ENCODE measurements around the gene GBF1. TPM values are rescaled to one million over a fixed set of nuclear protein-coding genes. Genes with fewer than 3 reads are reported as not detected.

GBF1 gene
- total and polyA plus RNA-seq, 10 donors = 5.8 to 42.1 (median 38.6) TPM

GRCh38 chr10:102332772-102333171 lies 87.4 kb downstream of the GBF1 start:
- H3K4me3 ChIP-seq = no peak overlapping the region
- H3K9me3 ChIP-seq = no peaks in the 10 kb centered on the region
- TF ChIP-seq POLR2AphosphoS5 (IDR thresholded peaks at IDR 0.05) (no peak), POLR2A (IDR thresholded peaks at IDR 0.05) (no peak), CTCF (IDR thresholded peaks at IDR 0.05 in 8 of 11, conservative IDR thresholded peaks at IDR 0.05 in 3 of 11) (no peak)
- H3K27me3 ChIP-seq (replicated peaks in 1 of 7) = no peaks in the 10 kb centered on the region
- DNase-seq = no peak
- H3K27ac ChIP-seq = no peak overlapping the region
- H3K36me3 ChIP-seq = peaks cover 0 to 43% (median 9%) of the 10 kb centered on the region in 6 donors
- intact Hi-C loops (cut with DNase I; ENCODE audit: low total_unique reads) = no loop called here
- peaks cover 0 to 13% (median 5%) of the 10 kb centered on the region in 6 donors for H3K4me1 ChIP-seq

- intact Hi-C loops (cut with DNase I; ENCODE audit: low total_unique reads) = no loop called here
- whole genome bisulfite sequencing, 5 donors = 54 to 78% (median 68%) methylated on average over 4 of the region's 4 CpGs
Measured at GRCh38 chr10:102334101-102334500, 88.8 kb downstream of the GBF1 start.

GRCh38 chr10:102335184-102335583 lies 89.9 kb downstream of the GBF1 start:
- Histone ChIP-seq H3K9me3 (no peaks in the 10 kb centered on the region), H3K4me1 (peaks cover 0 to 10% (median 5%) of the 10 kb centered on the region in 6 donors), H3K27ac (no peak overlapping the region), H3K4me3 (no peak overlapping the region), H3K27me3 (replicated peaks in 1 of 7) (no peaks in the 10 kb centered on the region), H3K36me3 (peaks cover 0 to 43% (median 9%) of the 10 kb centered on the region in 6 donors)
- TF ChIP-seq POLR2A (IDR thresholded peaks at IDR 0.05) (no peak), CTCF (IDR thresholded peaks at IDR 0.05 in 8 of 11, conservative IDR thresholded peaks at IDR 0.05 in 3 of 11) (no peak), POLR2AphosphoS5 (IDR thresholded peaks at IDR 0.05) (no peak)
- 86 to 98% (median 94%) methylated on average over 3 of the region's 3 CpGs for WGBS, 5 donors
- intact Hi-C loops (cut with DNase I; ENCODE audit: low total_unique reads) = no loop called here
- no peak for DNase-seq

More at GRCh38 chr10:102334101-102334500, 88.8 kb downstream of the GBF1 start:
- no peak overlapping the region for H3K4me3 ChIP-seq
- TF ChIP-seq POLR2AphosphoS5 (IDR thresholded peaks at IDR 0.05) = peak in 1 of 3 donors; percentile 4
- TF ChIP-seq CTCF (IDR thresholded peaks at IDR 0.05 in 8 of 11, conservative IDR thresholded peaks at IDR 0.05 in 3 of 11) = no peak
- TF ChIP-seq POLR2A (IDR thresholded peaks at IDR 0.05) = no peak
- no peak for DNase-seq
- no peaks in the 10 kb centered on the region for H3K27me3 ChIP-seq (replicated peaks in 1 of 7)
- no peaks in the 10 kb centered on the region for H3K9me3 ChIP-seq
- H3K4me1 ChIP-seq = peaks cover 0 to 10% (median 5%) of the 10 kb centered on the region in 6 donors
- no peak overlapping the region for H3K27ac ChIP-seq
- peaks cover 0 to 43% (median 9%) of the 10 kb centered on the region in 6 donors for H3K36me3 ChIP-seq

GRCh38 chr10:102341038-102341688 lies 95.8 kb downstream of the GBF1 start:
- peaks cover 0 to 32% (median 19%) of the 10 kb centered on the region in 6 donors for H3K36me3 ChIP-seq
- intact Hi-C loops (cut with DNase I; ENCODE audit: low total_unique reads) = no loop called here
- no peak overlapping the region for H3K4me3 ChIP-seq
- H3K9me3 ChIP-seq = no peaks in the 10 kb centered on the region
- H3K27me3 ChIP-seq (replicated peaks in 1 of 7) = no peaks in the 10 kb centered on the region
- TF ChIP-seq CTCF (IDR thresholded peaks at IDR 0.05 in 8 of 11, conservative IDR thresholded peaks at IDR 0.05 in 3 of 11) (no peak), POLR2AphosphoS5 (IDR thresholded peaks at IDR 0.05) (no peak), POLR2A (IDR thresholded peaks at IDR 0.05) (no peak)
- 74 to 88% (median 80%) methylated on average over 2 of the region's 2 CpGs for WGBS, 5 donors
- DNase-seq = no peak
- H3K4me1 ChIP-seq = peaks cover 0 to 5% (median 0%) of the 10 kb centered on the region in 6 donors
- no peak overlapping the region for H3K27ac ChIP-seq

All from spleen (tissue), 11 donors.